ENCODE data around the gene RPP25L. TPM values are rescaled to one million over a fixed set of nuclear protein-coding genes. Genes with fewer than 3 reads are reported as not detected.

Gene RPP25L
- total RNA-seq, 2 experiments from 2014 or later, result 25.7 to 27.0 TPM

GRCh38 chr9:34570376-34570775, 41.5 kb downstream of the RPP25L start:
- no peaks in the 10 kb centered on the region for H3K9me3 Mint-ChIP-seq
- intact Hi-C loops (cut with micrococcal nuclease), result no loop called here
- no peak overlapping the region for H3K4me3 Mint-ChIP-seq
- H3K27me3 Mint-ChIP-seq (ENCODE audit: low read depth), result peaks cover 5% of the 10 kb centered on the region
- H3K4me1 Mint-ChIP-seq (ENCODE audit: low read depth), result no peaks in the 10 kb centered on the region
- no peak for DNase-seq
- no peaks in the 10 kb centered on the region for H3K36me3 Mint-ChIP-seq (ENCODE audit: low read depth)
- CTCF ChIA-PET, result interaction anchor here (1.1 to 1.3 kb wide), 2 partner anchors 9 to 33 kb away, joined by 4 to 5 read pairs; no protein-coding TSS in a partner anchor
- H3K27ac Mint-ChIP-seq, result no peak overlapping the region

GRCh38 chr9:34568774-34569173, 43.1 kb downstream of the RPP25L start:
- intact Hi-C loops (cut with micrococcal nuclease), result no loop called here
- Mint-ChIP-seq H3K27ac (no peak overlapping the region), H3K36me3 (ENCODE audit: low read depth) (no peaks in the 10 kb centered on the region), H3K4me3 (no peak overlapping the region), H3K4me1 (ENCODE audit: low read depth) (no peaks in the 10 kb centered on the region), H3K9me3 (no peaks in the 10 kb centered on the region), H3K27me3 (ENCODE audit: low read depth) (no peaks in the 10 kb centered on the region)
- no peak for DNase-seq
- CTCF ChIA-PET, result interaction anchor here (0.6 to 1.0 kb wide), 2 partner anchors 34 to 35 kb away, joined by 3 to 4 read pairs; no protein-coding TSS in a partner anchor

GRCh38 chr9:34568133-34568532, 43.8 kb downstream of the RPP25L start:
- no peaks in the 10 kb centered on the region for H3K9me3 Mint-ChIP-seq
- H3K36me3 Mint-ChIP-seq (ENCODE audit: low read depth), result no peaks in the 10 kb centered on the region
- H3K27ac Mint-ChIP-seq, result no peak overlapping the region
- H3K4me3 Mint-ChIP-seq, result no peak overlapping the region
- no peaks in the 10 kb centered on the region for H3K4me1 Mint-ChIP-seq (ENCODE audit: low read depth)
- intact Hi-C loops (cut with micrococcal nuclease), result no loop called here
- DNase-seq, result no peak
- peaks cover 3% of the 10 kb centered on the region for H3K27me3 Mint-ChIP-seq (ENCODE audit: low read depth)
- CTCF ChIA-PET, result interaction anchor here (1.0 kb wide), 1 partner anchor 35 kb away, joined by 3 read pairs; no protein-coding TSS in a partner anchor

GRCh38 chr9:34566972-34567371, 44.9 kb downstream of the RPP25L start:
- H3K27me3 Mint-ChIP-seq (ENCODE audit: low read depth), result peaks cover 3% of the 10 kb centered on the region
- CTCF ChIA-PET, result no interaction called here

GRCh38 chr9:34566322-34566721, 45.6 kb downstream of the RPP25L start:
- DNase-seq, result no peak
- H3K9me3 Mint-ChIP-seq, result no peaks in the 10 kb centered on the region
- CTCF ChIA-PET, result no interaction called here
- no peak overlapping the region for H3K4me3 Mint-ChIP-seq
- no peak overlapping the region for H3K27ac Mint-ChIP-seq
- intact Hi-C loops (cut with micrococcal nuclease), result no loop called here
- no peaks in the 10 kb centered on the region for H3K4me1 Mint-ChIP-seq (ENCODE audit: low read depth)
- H3K27me3 Mint-ChIP-seq (ENCODE audit: low read depth), result peaks cover 3% of the 10 kb centered on the region
- H3K36me3 Mint-ChIP-seq (ENCODE audit: low read depth), result no peaks in the 10 kb centered on the region

More at GRCh38 chr9:34566972-34567371, 44.9 kb downstream of the RPP25L start:
- Mint-ChIP-seq H3K4me3 (no peak overlapping the region), H3K4me1 (ENCODE audit: low read depth) (no peaks in the 10 kb centered on the region), H3K36me3 (ENCODE audit: low read depth) (no peaks in the 10 kb centered on the region), H3K9me3 (no peaks in the 10 kb centered on the region), H3K27ac (no peak overlapping the region)
- DNase-seq, result no peak
- intact Hi-C loops (cut with micrococcal nuclease), result no loop called here

- CTCF ChIA-PET, result no interaction called here
- no peak overlapping the region for H3K4me3 Mint-ChIP-seq
- no peaks in the 10 kb centered on the region for H3K36me3 Mint-ChIP-seq (ENCODE audit: low read depth)
- no peak overlapping the region for H3K27ac Mint-ChIP-seq
- peaks cover 3% of the 10 kb centered on the region for H3K27me3 Mint-ChIP-seq (ENCODE audit: low read depth)
- H3K9me3 Mint-ChIP-seq, result no peaks in the 10 kb centered on the region
- intact Hi-C loops (cut with micrococcal nuclease), result no loop called here
- DNase-seq, result no peak
- no peaks in the 10 kb centered on the region for H3K4me1 Mint-ChIP-seq (ENCODE audit: low read depth)
These were observed 46.0 kb downstream of the RPP25L start for GRCh38 chr9:34565856-34566255.

- DNase-seq, result no peak
- Mint-ChIP-seq H3K4me1 (ENCODE audit: low read depth) (no peaks in the 10 kb centered on the region), H3K9me3 (no peaks in the 10 kb centered on the region), H3K27me3 (ENCODE audit: low read depth) (peaks cover 8% of the 10 kb centered on the region), H3K36me3 (ENCODE audit: low read depth) (no peaks in the 10 kb centered on the region), H3K27ac (no peak overlapping the region), H3K4me3 (no peak overlapping the region)
- CTCF ChIA-PET, result interaction anchor here (3.4 to 3.8 kb wide), 2 partner anchors 27 to 39 kb away, joined by 22 to 26 read pairs; no protein-coding TSS in a partner anchor
- intact Hi-C loops (cut with micrococcal nuclease), result no loop called here
These were observed 47.3 kb downstream of the RPP25L start for GRCh38 chr9:34564617-34565016.

GRCh38 chr9:34563262-34563661, 48.6 kb downstream of the RPP25L start:
- Mint-ChIP-seq H3K36me3 (ENCODE audit: low read depth) (no peaks in the 10 kb centered on the region), H3K9me3 (no peaks in the 10 kb centered on the region)
- CTCF ChIA-PET, result interaction anchor here (0.6 to 3.8 kb wide), 8 partner anchors 18 to 160 kb away, joined by 3 to 26 read pairs (median 4); no protein-coding TSS in a partner anchor

GRCh38 chr9:34562135-34562745, 49.7 kb downstream of the RPP25L start:
- peaks cover 23% of the 10 kb centered on the region for H3K27me3 Mint-ChIP-seq (ENCODE audit: low read depth)

More at GRCh38 chr9:34563262-34563661, 48.6 kb downstream of the RPP25L start:
- intact Hi-C loops (cut with micrococcal nuclease), result no loop called here
- H3K27ac Mint-ChIP-seq, result no peak overlapping the region
- no peak for DNase-seq
- H3K27me3 Mint-ChIP-seq (ENCODE audit: low read depth), result peaks cover 16% of the 10 kb centered on the region
- no peak overlapping the region for H3K4me3 Mint-ChIP-seq
- H3K4me1 Mint-ChIP-seq (ENCODE audit: low read depth), result no peaks in the 10 kb centered on the region

GRCh38 chr9:34560599-34561214, 51.2 kb downstream of the RPP25L start:
- Mint-ChIP-seq H3K27ac (no peak overlapping the region), H3K27me3 (ENCODE audit: low read depth) (peaks cover 24% of the 10 kb centered on the region), H3K9me3 (no peaks in the 10 kb centered on the region), H3K36me3 (ENCODE audit: low read depth) (no peaks in the 10 kb centered on the region), H3K4me3 (no peak overlapping the region), H3K4me1 (ENCODE audit: low read depth) (no peaks in the 10 kb centered on the region)
- DNase-seq, result no peak
- intact Hi-C loops (cut with micrococcal nuclease), result no loop called here
- CTCF ChIA-PET, result interaction anchor here (1.7 kb wide), 1 partner anchor 9 kb away, joined by 5 read pairs; no protein-coding TSS in a partner anchor

More at GRCh38 chr9:34562135-34562745, 49.7 kb downstream of the RPP25L start:
- no peak overlapping the region for H3K27ac Mint-ChIP-seq
- intact Hi-C loops (cut with micrococcal nuclease), result loop anchor here (1.0 kb wide), 2 partner anchors 29 to 41 kb away; no protein-coding TSS in a partner anchor
- no peak overlapping the region for H3K4me3 Mint-ChIP-seq
- DNase-seq, result peak; percentile 50
- no peaks in the 10 kb centered on the region for H3K9me3 Mint-ChIP-seq
- H3K36me3 Mint-ChIP-seq (ENCODE audit: low read depth), result no peaks in the 10 kb centered on the region
- no peaks in the 10 kb centered on the region for H3K4me1 Mint-ChIP-seq (ENCODE audit: low read depth)
- CTCF ChIA-PET, result interaction anchor here (0.7 to 3.8 kb wide), 12 partner anchors 8 to 175 kb away, joined by 3 to 26 read pairs (median 4); no protein-coding TSS in a partner anchor

All from activated naive CD4-positive, alpha-beta T cell treated with anti-CD3 and anti-CD28 coated beads for 36 hours (primary cell).